GM19099 (cell line): ENCODE results near the gene MYOG.

Source experiments
- POLR2A ChIP-seq: IDR thresholded peaks from 3 replicates; pipeline ENCODE4 v1.6.1; 2011; ENCODE audit warnings: low read depth; ENCODE audit not compliant: insufficient read length; ENCODE audit errors: extremely low read depth

The MYOG gene

GRCh38 chr1:203085528-203086406 lies at the start of gene MYOG:
MYOG (minus strand) TSS chr1:203086012; CDS start chr1:203085961, 51 bp downstream.
- no peak for TF ChIP-seq POLR2A

GRCh38 chr1:203133970-203134725 lies 48.3 kb upstream of the MYOG start:
- TF ChIP-seq POLR2A = no peak

- TF ChIP-seq POLR2A = no peak
Measured at GRCh38 chr1:203131548-203132200, 45.9 kb upstream of the MYOG start.

- TF ChIP-seq POLR2A = no peak
Measured at GRCh38 chr1:203130358-203130985, 44.7 kb upstream of the MYOG start.

GRCh38 chr1:203129501-203130231 lies 43.9 kb upstream of the MYOG start:
- TF ChIP-seq POLR2A = no peak

- no peak for TF ChIP-seq POLR2A
Measured at GRCh38 chr1:203128716-203129500, 43.1 kb upstream of the MYOG start.

GRCh38 chr1:203128431-203128715 lies 42.6 kb upstream of the MYOG start:
- no peak for TF ChIP-seq POLR2A

GRCh38 chr1:203127666-203128430 lies 42.0 kb upstream of the MYOG start, which contains the start of gene ADORA1:
ADORA1 (plus strand) TSS chr1:203127726; CDS start chr1:203128842, 1,116 bp downstream.
- TF ChIP-seq POLR2A = no peak

- no peak for TF ChIP-seq POLR2A
Measured at GRCh38 chr1:203126866-203127665, 41.3 kb upstream of the MYOG start.

- TF ChIP-seq POLR2A = no peak
Measured at GRCh38 chr1:203126151-203126865, 40.5 kb upstream of the MYOG start.

- TF ChIP-seq POLR2A = no peak
Measured at GRCh38 chr1:203124546-203125317, 38.9 kb upstream of the MYOG start.
